Osteoblast (primary cell): ENCODE measurements around the gene RSPH3. TPM values are rescaled to one million over a fixed set of nuclear protein-coding genes. Genes with fewer than 3 reads are reported as not detected.

Experiments used
- DNase-seq: peaks from one replicate; pipeline ENCODE4 v3.0.0; 2011; ENCODE audit warnings: low spot score, mixed read lengths; ENCODE audit not compliant: insufficient read length; ENCODE audit errors: missing footprints
- H2AFZ ChIP-seq: 2 replicates; pipeline ENCODE4 v1.6.0; 2011; ENCODE audit warnings: mild to moderate bottlenecking, low read length
- H3K27ac ChIP-seq: 2 replicates; pipeline ENCODE4 v1.5.1; 2011; ENCODE audit warnings: mild to moderate bottlenecking, low read depth, low read length, moderate library complexity
- H3K27me3 ChIP-seq: 2 replicates; pipeline ENCODE4 v1.6.0; 2012; ENCODE audit warnings: mild to moderate bottlenecking, control low read depth, inconsistent platforms, low read length, moderate library complexity; ENCODE audit not compliant: insufficient read depth
- H3K36me3 ChIP-seq: 2 replicates; pipeline ENCODE4 v1.5.1; 2011; ENCODE audit warnings: mild to moderate bottlenecking, low read length, control low read depth, moderate library complexity; ENCODE audit not compliant: insufficient read depth
- H3K4me1 ChIP-seq: 2 replicates; pipeline ENCODE4 v1.5.1; 2011; ENCODE audit warnings: mild to moderate bottlenecking, low read length, control low read depth, moderate library complexity; ENCODE audit not compliant: insufficient read depth
- H3K4me2 ChIP-seq: 2 replicates; pipeline ENCODE4 v1.6.0; 2011; ENCODE audit warnings: mild to moderate bottlenecking, low read length; ENCODE audit not compliant: insufficient read depth
- H3K4me3 ChIP-seq: fragments of 200-600 bp; sonication (generic); 3 replicates; pipeline ENCODE4 v1.5.1; 2012; ENCODE audit warnings: mild to moderate bottlenecking, low read length, inconsistent platforms; ENCODE audit not compliant: insufficient read depth
- H3K79me2 ChIP-seq: 2 replicates; pipeline ENCODE4 v1.6.0; 2012; ENCODE audit warnings: mild to moderate bottlenecking, low read length, control low read depth, inconsistent platforms; ENCODE audit not compliant: insufficient read depth
- H3K9me3 ChIP-seq: 2 replicates; pipeline ENCODE4 v1.5.1; 2011; ENCODE audit warnings: low read depth, low read length, control low read depth
- H4K20me1 ChIP-seq: 2 replicates; pipeline ENCODE4 v1.6.0; 2012; ENCODE audit warnings: mild to moderate bottlenecking, low read length, control low read depth; ENCODE audit not compliant: insufficient read depth
- CTCF ChIP-seq: IDR thresholded peaks from 2 replicates; pipeline ENCODE4 v1.5.1; 2011; ENCODE audit warnings: mild to moderate bottlenecking, low read depth, low read length, moderate library complexity; ENCODE audit errors: extremely low read depth
- total RNA-seq: library from RNA; depleted of rRNA; stranded (reverse); fragments of >200 nt; gene quantifications from 2 replicates; pipeline ENCODE4 v1.2.3, GENCODE V29; 2012

RSPH3 gene
- total RNA-seq, 1 donor, result 8.3 TPM

- H2AFZ ChIP-seq, result no peak overlapping the region
- H4K20me1 ChIP-seq, result no peaks in the 10 kb centered on the region
- H3K4me1 ChIP-seq, result peaks cover 6% of the 10 kb centered on the region
- H3K36me3 ChIP-seq, result no peaks in the 10 kb centered on the region
- H3K9me3 ChIP-seq, result no peaks in the 10 kb centered on the region
- no peak overlapping the region for H3K27ac ChIP-seq
- no peak overlapping the region for H3K4me3 ChIP-seq
- H3K79me2 ChIP-seq, result no peaks in the 10 kb centered on the region
- no peak for DNase-seq
- peak; percentile 32 for TF ChIP-seq CTCF
- peak overlapping the region; percentile 58 for H3K4me2 ChIP-seq
- H3K27me3 ChIP-seq, result peaks cover 39% of the 10 kb centered on the region
Observed at GRCh38 chr6:159042826-159043181, 42.8 kb upstream of the RSPH3 start.

- Histone ChIP-seq H2AFZ (no peak overlapping the region), H3K4me3 (peak overlapping the region; percentile 25), H3K4me1 (peaks cover 6% of the 10 kb centered on the region), H3K27ac (no peak overlapping the region), H3K4me2 (peak overlapping the region; percentile 58), H3K9me3 (no peaks in the 10 kb centered on the region), H3K79me2 (no peaks in the 10 kb centered on the region), H3K27me3 (peaks cover 34% of the 10 kb centered on the region), H3K36me3 (no peaks in the 10 kb centered on the region), H4K20me1 (no peaks in the 10 kb centered on the region)
- DNase-seq, result peak; percentile 53
- TF ChIP-seq CTCF, result peak; percentile 98
Observed at GRCh38 chr6:159042003-159042825, 42.2 kb upstream of the RSPH3 start.

GRCh38 chr6:159041181-159041580, 41.2 kb upstream of the RSPH3 start:
- TF ChIP-seq CTCF, result no peak
- peaks cover 6% of the 10 kb centered on the region for H3K4me1 ChIP-seq
- no peaks in the 10 kb centered on the region for H3K79me2 ChIP-seq
- no peak overlapping the region for H3K27ac ChIP-seq
- no peak overlapping the region for H3K4me2 ChIP-seq
- H4K20me1 ChIP-seq, result no peaks in the 10 kb centered on the region
- H3K36me3 ChIP-seq, result no peaks in the 10 kb centered on the region
- peaks cover 34% of the 10 kb centered on the region for H3K27me3 ChIP-seq
- DNase-seq, result no peak
- H3K4me3 ChIP-seq, result no peak overlapping the region
- no peaks in the 10 kb centered on the region for H3K9me3 ChIP-seq
- no peak overlapping the region for H2AFZ ChIP-seq

- H2AFZ ChIP-seq, result no peak overlapping the region
- no peak for TF ChIP-seq CTCF
Observed at GRCh38 chr6:159039885-159040258, 39.9 kb upstream of the RSPH3 start.

More at GRCh38 chr6:159039885-159040258, 39.9 kb upstream of the RSPH3 start:
- DNase-seq, result no peak
- Histone ChIP-seq H3K9me3 (no peaks in the 10 kb centered on the region), H4K20me1 (no peaks in the 10 kb centered on the region), H3K4me1 (peaks cover 6% of the 10 kb centered on the region), H3K27me3 (peaks cover 28% of the 10 kb centered on the region), H3K4me2 (no peak overlapping the region), H3K27ac (no peak overlapping the region), H3K79me2 (no peaks in the 10 kb centered on the region), H3K4me3 (no peak overlapping the region), H3K36me3 (no peaks in the 10 kb centered on the region)
